Panc1 (cell line): Measurements from ENCODE around the gene RASA3. TPM values are rescaled to one million over a fixed set of nuclear protein-coding genes. Genes with fewer than 3 reads are reported as not detected.

Experiments used
- ATAC-seq: fragments of 200-7000 bp; cut with Tn5 transposase; 2 replicates; pipeline ENCODE4 v1.9.1; 2020; ENCODE audit warnings: mild to moderate bottlenecking, moderate library complexity
- BruUV-seq: library from RNA; stranded (reverse); fragments of 400-500 nt; replicated peaks from 2 replicates; lab custom pipeline; 2021; lab: Mats Ljungman, UMichigan
- CTCF ChIA-PET: fragments of 300-600 bp; sonication (Branson Sonifier 250); formaldehyde crosslinking; loops from one replicate; lab custom pipeline; 2022; ENCODE audit warnings: antibody characterized with exemption; lab: Charles Lee
- POLR2A ChIA-PET: fragments of 300-600 bp; sonication (Branson Sonifier 250); formaldehyde crosslinking; loops from one replicate; lab custom pipeline; 2022; ENCODE audit warnings: antibody characterized with exemption; lab: Charles Lee
- DNase-seq: peaks from one replicate; pipeline ENCODE4 v3.0.0-alpha.2; 2010; ENCODE audit warnings: low read depth, low spot score
- H3K27ac ChIP-seq: 2 replicates; pipeline ENCODE4 v1.5.1; 2011; ENCODE audit warnings: mild to moderate bottlenecking, low read length, inconsistent platforms
- H3K27me3 ChIP-seq: fragments of 200-500 bp; sonication (Bioruptor generic); 2 replicates; pipeline ENCODE4 v1.6.0; 2014; ENCODE audit warnings: low read length, inconsistent platforms; ENCODE audit not compliant: control insufficient read depth, insufficient read depth
- H3K36me3 ChIP-seq: fragments of 200-500 bp; sonication (Bioruptor generic); 2 replicates; pipeline ENCODE4 v1.5.1; 2014; ENCODE audit warnings: inconsistent platforms, mild to moderate bottlenecking, low read length, moderate library complexity; ENCODE audit not compliant: control insufficient read depth, insufficient read depth
- H3K4me1 ChIP-seq: 2 replicates; pipeline ENCODE4 v1.5.1; 2011; ENCODE audit warnings: inconsistent platforms, mild to moderate bottlenecking, low read length, moderate library complexity; ENCODE audit not compliant: control insufficient read depth, insufficient read depth
- H3K4me3 ChIP-seq, 2 experiments: 2 replicates each; pipeline ENCODE4 v1.5.1; 2011 to 2012; ENCODE audit warnings: low read depth in 2 of 2, low read length in 2 of 2, mild to moderate bottlenecking in 2 of 2, inconsistent platforms in 1 of 2, moderate library complexity in 1 of 2
- H3K9me3 ChIP-seq: fragments of 200-500 bp; sonication (Bioruptor generic); 2 replicates; pipeline ENCODE4 v1.5.1; 2014; ENCODE audit warnings: low read depth, mild to moderate bottlenecking, inconsistent platforms, low read length, moderate library complexity; ENCODE audit not compliant: control insufficient read depth, insufficient read depth
- CTCF ChIP-seq: fragments of 450-650 bp; IDR thresholded peaks from 2 replicates; pipeline ENCODE4 v1.5.1; 2017; ENCODE audit warnings: mild to moderate bottlenecking
- POLR2AphosphoS5 ChIP-seq: IDR thresholded peaks from 2 replicates; pipeline ENCODE4 v1.6.1; 2012; ENCODE audit warnings: mild to moderate bottlenecking, low read depth, low read length, moderate library complexity
- REST ChIP-seq, 2 experiments: IDR thresholded peaks; 2 replicates each; pipeline ENCODE4 v1.6.1; 2011 to 2012; ENCODE audit warnings: low read depth in 2 of 2, control low read depth in 1 of 2, low read length in 1 of 2, mild to moderate bottlenecking in 1 of 2, moderate library complexity in 1 of 2; ENCODE audit not compliant: insufficient read depth in 1 of 2
- SIN3A ChIP-seq: IDR thresholded peaks from 2 replicates; pipeline ENCODE4 v1.6.1; 2012; ENCODE audit warnings: low read depth, mild to moderate bottlenecking, low read length, moderate library complexity, borderline replicate concordance; ENCODE audit not compliant: insufficient read depth
- TCF7L2 ChIP-seq: IDR thresholded peaks from 2 replicates; pipeline ENCODE4 v1.6.1; 2011; ENCODE audit warnings: mild to moderate bottlenecking, low read depth, low read length, inconsistent platforms
- in situ Hi-C: cut with HindIII; loops from 2 replicates; pipeline ENCODE4 v1.10.0; 2016; ENCODE audit warnings: low sequenced_read_pairs, low pct_unique_long_range_greater_than_20kb
- intact Hi-C: fragments of 100-400 bp; cut with micrococcal nuclease; formaldehyde crosslinking; loops from one replicate; pipeline ENCODE4 v1.10.0; 2022; ENCODE audit not compliant: unreplicated experiment
- total RNA-seq: library from RNA; stranded (reverse); gene quantifications from one replicate; pipeline ENCODE4 v1.2.1, GENCODE V29; 2021; ENCODE audit not compliant: unreplicated experiment

RASA3 gene
- total RNA-seq, 1 experiment from 2014 or later, result 33.7 TPM

- POLR2A ChIA-PET, result no interaction called here
- CTCF ChIA-PET, result no interaction called here
Measured at GRCh38 chr13:114016321-114017027, 115.9 kb downstream of the RASA3 start.

GRCh38 chr13:114015969-114016295 lies 116.5 kb downstream of the RASA3 start:
- no peak overlapping the region for H3K27ac ChIP-seq
- POLR2A ChIA-PET, result no interaction called here
- CTCF ChIA-PET, result no interaction called here
- H3K4me3 ChIP-seq, result no peak overlapping the region
- BruUV-seq, result no TSS peak
- H3K27me3 ChIP-seq, result no peaks in the 10 kb centered on the region
- H3K36me3 ChIP-seq, result no peaks in the 10 kb centered on the region
- H3K4me1 ChIP-seq, result no peaks in the 10 kb centered on the region
- ATAC-seq (no peak), DNase-seq (no peak)
- no peaks in the 10 kb centered on the region for H3K9me3 ChIP-seq
- TF ChIP-seq TCF7L2 (no peak), REST (IDR thresholded peaks at IDR 0.05; ENCODE audit: insufficient read depth in 1 of 2, low read depth in 2 of 2, low read length in 1 of 2) (no peak), POLR2AphosphoS5 (no peak), SIN3A (no peak), CTCF (no peak)
- in situ Hi-C loops, result no loop called here
- intact Hi-C loops, result no loop called here

More at GRCh38 chr13:114016321-114017027, 115.9 kb downstream of the RASA3 start:
- intact Hi-C loops (no loop called here), in situ Hi-C loops (no loop called here)
- Histone ChIP-seq H3K4me3 (no peak overlapping the region), H3K27ac (no peak overlapping the region), H3K4me1 (no peaks in the 10 kb centered on the region), H3K36me3 (no peaks in the 10 kb centered on the region), H3K27me3 (no peaks in the 10 kb centered on the region), H3K9me3 (no peaks in the 10 kb centered on the region)
- DNase-seq (no peak), ATAC-seq (no peak)
- no peak for TF ChIP-seq SIN3A
- TF ChIP-seq TCF7L2, result no peak
- TF ChIP-seq POLR2AphosphoS5, result no peak
- TF ChIP-seq CTCF, result no peak
- TF ChIP-seq REST (IDR thresholded peaks at IDR 0.05; ENCODE audit: insufficient read depth in 1 of 2, low read depth in 2 of 2, low read length in 1 of 2), result no peak
- BruUV-seq, result no TSS peak
